Mesendoderm (in vitro differentiated cells): ENCODE results near the gene SKIL.

ENCODE experiments used
- DNase-seq: peaks from one replicate; pipeline ENCODE4 v3.0.0; 2013
- H2AK5ac ChIP-seq: 2 replicates; pipeline ENCODE4 v1.6.1; 2013; ENCODE audit warnings: low read length, inconsistent platforms
- H2BK120ac ChIP-seq: 2 replicates; pipeline ENCODE4 v1.6.1; 2013; ENCODE audit warnings: low read depth, mild to moderate bottlenecking, low read length, moderate library complexity, mixed read lengths
- H2BK15ac ChIP-seq: replicated peaks from 2 replicates; pipeline ENCODE4 v1.6.1; 2013; ENCODE audit warnings: low read depth, mild to moderate bottlenecking, moderate library complexity
- H2BK5ac ChIP-seq: 2 replicates; pipeline ENCODE4 v1.6.1; 2013; ENCODE audit warnings: low read length, inconsistent platforms
- H3K18ac ChIP-seq: 2 replicates; pipeline ENCODE4 v1.6.1; 2013; ENCODE audit warnings: mild to moderate bottlenecking, low read length, mixed read lengths
- H3K23ac ChIP-seq: one replicate; pipeline ENCODE4 v1.6.1; 2013; ENCODE audit warnings: low read length
- H3K27ac ChIP-seq: 2 replicates; pipeline ENCODE4 v1.5.1; 2013; ENCODE audit warnings: low read depth, mild to moderate bottlenecking, inconsistent platforms, low read length, moderate library complexity
- H3K27me3 ChIP-seq: 2 replicates; pipeline ENCODE4 v1.6.1; 2013; ENCODE audit warnings: low read length, control low read depth, mild to moderate bottlenecking, inconsistent platforms; ENCODE audit not compliant: insufficient read depth, poor library complexity
- H3K36me3 ChIP-seq: 2 replicates; pipeline ENCODE4 v1.6.1; 2013; ENCODE audit warnings: low read length, inconsistent platforms; ENCODE audit not compliant: control insufficient read depth, insufficient read depth
- H3K4ac ChIP-seq: one replicate; pipeline ENCODE4 v1.6.1; 2013; ENCODE audit warnings: low read depth, mild to moderate bottlenecking, low read length, moderate library complexity
- H3K4me1 ChIP-seq: 2 replicates; pipeline ENCODE4 v1.6.1; 2013; ENCODE audit warnings: low read depth, low read length, inconsistent platforms; ENCODE audit not compliant: control insufficient read depth
- H3K4me2 ChIP-seq: 2 replicates; pipeline ENCODE4 v1.6.1; 2013; ENCODE audit warnings: low read length
- H3K4me3 ChIP-seq: 2 replicates; pipeline ENCODE4 v1.5.1; 2013; ENCODE audit warnings: mild to moderate bottlenecking, low read length
- H3K56ac ChIP-seq: one replicate; pipeline ENCODE4 v1.6.1; 2013; ENCODE audit warnings: low read length
- H3K79me1 ChIP-seq: 2 replicates; pipeline ENCODE4 v1.6.1; 2013; ENCODE audit warnings: low read length, inconsistent platforms
- H3K79me2 ChIP-seq: 2 replicates; pipeline ENCODE4 v1.6.1; 2013; ENCODE audit warnings: mild to moderate bottlenecking, low read length; ENCODE audit not compliant: control insufficient read depth, insufficient read depth
- H3K9ac ChIP-seq: 2 replicates; pipeline ENCODE4 v1.6.1; 2013; ENCODE audit warnings: low read length, inconsistent platforms
- H4K5ac ChIP-seq: one replicate; pipeline ENCODE4 v1.6.1; 2013; ENCODE audit warnings: low read length
- H4K8ac ChIP-seq: one replicate; pipeline ENCODE4 v1.6.1; 2013; ENCODE audit warnings: low read depth, mild to moderate bottlenecking, control low read depth, low read length, moderate library complexity
- WGBS: extraction: QIAGEN DNeasy Blood & Tissue Kit; methylation state at CpG from one replicate; pipeline ENCODE4 v1.1.7; 2013; ENCODE audit warnings: low lambda C conversion rate, missing lambda C conversion rate; ENCODE audit not compliant: insufficient coverage; ENCODE audit errors: extremely low coverage; 5-methylcytosine and 5-hydroxymethylcytosine counted together

SKIL gene

DNA sequence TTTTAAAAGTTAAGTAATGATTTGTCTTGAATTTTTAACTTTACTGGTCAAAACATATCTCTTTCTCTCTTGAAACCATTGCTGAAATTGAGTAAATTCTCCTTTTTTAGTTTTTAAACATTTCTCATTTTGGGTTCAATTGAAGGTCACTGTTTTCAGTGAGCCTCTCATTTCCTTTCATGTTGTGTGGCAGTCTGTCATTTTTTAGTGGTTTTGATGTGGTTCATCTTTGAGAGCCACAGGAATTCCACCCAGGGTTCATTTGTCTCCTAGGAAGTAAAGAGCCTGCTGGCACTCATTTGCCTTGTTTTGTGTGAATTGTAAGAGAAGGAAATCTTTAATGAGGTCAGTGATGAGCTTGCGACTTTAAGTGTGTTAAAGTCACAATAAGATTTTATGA, 71.5 kb downstream of the SKIL start:
- Histone ChIP-seq H2BK5ac (no peak overlapping the region), H2BK15ac (no peak overlapping the region)
- 100% methylated on average over 1 of the region's 1 CpG for WGBS

DNA sequence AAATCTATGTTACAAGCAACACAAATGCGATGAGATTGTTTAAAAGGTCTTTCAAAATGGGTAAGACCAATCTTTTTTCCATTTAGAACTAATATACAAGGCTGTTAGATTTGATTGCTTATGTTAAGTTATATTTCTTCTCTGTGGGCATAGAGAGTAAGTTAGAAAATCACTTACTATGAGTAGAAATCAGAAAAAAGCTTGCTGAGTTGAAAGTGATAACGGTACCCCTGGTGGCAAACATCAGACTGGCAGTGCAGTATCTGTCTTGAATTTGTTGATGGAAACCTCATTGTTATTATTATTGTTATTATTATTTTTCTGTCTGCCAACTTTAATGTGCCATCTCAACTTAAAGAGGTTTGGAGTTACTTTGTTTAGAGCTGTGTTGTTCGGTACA, 73.5 kb downstream of the SKIL start:
- Histone ChIP-seq H3K79me2 (no peaks in the 10 kb centered on the region), H3K27ac (no peak overlapping the region), H3K36me3 (peaks cover 3% of the 10 kb centered on the region), H2BK5ac (no peak overlapping the region), H3K4me3 (no peak overlapping the region), H2AK5ac (no peak overlapping the region), H3K4ac (no peak overlapping the region), H4K8ac (no peak overlapping the region), H3K9ac (no peak overlapping the region), H3K23ac (no peak overlapping the region), H2BK15ac (no peak overlapping the region), H3K4me2 (no peak overlapping the region), H3K56ac (no peak overlapping the region), H3K18ac (no peak overlapping the region), H3K27me3 (no peaks in the 10 kb centered on the region), H4K5ac (no peak overlapping the region), H3K4me1 (no peaks in the 10 kb centered on the region), H2BK120ac (no peak overlapping the region), H3K79me1 (no peaks in the 10 kb centered on the region)
- no peak for DNase-seq
- no CpG with 5 or more reads among the region's 3 CpGs for WGBS

More for the DNA sequence above, 71.5 kb downstream of the SKIL start:
- H3K36me3 ChIP-seq: peaks cover 7% of the 10 kb centered on the region
- no peak overlapping the region for H3K9ac ChIP-seq
- no peak overlapping the region for H3K27ac ChIP-seq
- H3K4me2 ChIP-seq: no peak overlapping the region
- no peak overlapping the region for H3K18ac ChIP-seq
- H3K4me1 ChIP-seq: peaks cover 4% of the 10 kb centered on the region
- no peak overlapping the region for H3K4me3 ChIP-seq
- H3K4ac ChIP-seq: no peak overlapping the region
- no peak overlapping the region for H2BK120ac ChIP-seq
- no peaks in the 10 kb centered on the region for H3K27me3 ChIP-seq
- H3K79me1 ChIP-seq: no peaks in the 10 kb centered on the region
- H3K56ac ChIP-seq: no peak overlapping the region
- H2AK5ac ChIP-seq: no peak overlapping the region
- H4K5ac ChIP-seq: no peak overlapping the region
- DNase-seq: no peak
- H4K8ac ChIP-seq: no peak overlapping the region
- no peak overlapping the region for H3K23ac ChIP-seq
- H3K79me2 ChIP-seq: no peaks in the 10 kb centered on the region

DNA sequence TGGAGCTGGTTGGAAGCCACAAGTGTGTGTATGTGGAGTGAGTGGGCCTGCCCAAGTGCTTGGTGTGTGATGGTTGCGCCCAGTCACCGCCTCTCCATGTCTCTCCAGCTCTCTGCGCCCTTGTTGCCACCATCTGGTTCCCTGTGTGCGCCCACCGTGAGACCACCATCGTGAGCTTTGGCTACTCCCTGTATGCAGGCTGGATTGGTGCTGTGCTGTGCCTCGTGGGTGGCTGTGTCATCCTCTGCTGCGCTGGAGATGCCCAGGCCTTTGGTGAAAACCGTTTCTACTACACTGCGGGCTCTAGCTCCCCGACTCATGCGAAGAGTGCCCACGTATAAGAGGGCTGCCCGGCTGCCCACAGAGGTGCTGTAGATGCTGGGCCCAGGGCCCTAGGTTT, 74.9 kb downstream of the SKIL start:
- Histone ChIP-seq H4K8ac (no peak overlapping the region), H3K23ac (no peak overlapping the region), H2AK5ac (no peak overlapping the region), H2BK15ac (no peak overlapping the region), H2BK120ac (no peak overlapping the region), H3K56ac (no peak overlapping the region), H3K4me3 (no peak overlapping the region), H3K79me1 (no peaks in the 10 kb centered on the region), H3K9ac (no peak overlapping the region), H3K79me2 (no peaks in the 10 kb centered on the region), H3K4ac (no peak overlapping the region), H3K4me2 (no peak overlapping the region), H4K5ac (no peak overlapping the region), H3K27me3 (no peaks in the 10 kb centered on the region), H3K36me3 (peaks cover 2% of the 10 kb centered on the region), H3K4me1 (no peaks in the 10 kb centered on the region), H3K18ac (no peak overlapping the region), H3K27ac (no peak overlapping the region), H2BK5ac (no peak overlapping the region)
- no CpG with 5 or more reads among the region's 14 CpGs for WGBS
- DNase-seq: no peak

DNA sequence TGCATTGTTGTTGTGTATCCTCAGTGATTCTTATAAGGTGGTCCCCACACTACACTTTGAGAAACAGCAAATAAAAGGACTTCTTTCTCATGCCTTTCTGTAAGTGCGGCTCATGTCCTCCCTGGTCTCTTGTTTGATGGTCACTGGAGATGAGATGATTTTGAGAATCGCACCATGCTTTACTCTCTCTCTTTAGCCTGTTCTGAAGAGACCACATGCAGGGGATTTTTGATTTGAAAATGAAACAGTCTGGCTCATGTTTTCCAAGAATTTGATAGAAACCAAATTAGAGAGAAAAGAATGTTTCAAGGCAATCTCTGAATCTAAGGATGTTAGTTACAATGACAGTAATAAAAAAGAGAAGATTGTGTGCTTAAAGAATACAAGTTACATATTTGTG, 79.2 kb downstream of the SKIL start:
- no peak overlapping the region for H3K4me2 ChIP-seq
- no peak overlapping the region for H2BK15ac ChIP-seq
- no peaks in the 10 kb centered on the region for H3K79me2 ChIP-seq
- no peak overlapping the region for H3K56ac ChIP-seq
- no peak overlapping the region for H2BK5ac ChIP-seq
- no peak overlapping the region for H3K27ac ChIP-seq
- no peak overlapping the region for H3K18ac ChIP-seq
- WGBS: no CpG with 5 or more reads among the region's 2 CpGs
- no peak overlapping the region for H3K23ac ChIP-seq
- no peak overlapping the region for H4K5ac ChIP-seq
- H3K4ac ChIP-seq: no peak overlapping the region
- peaks cover 2% of the 10 kb centered on the region for H3K36me3 ChIP-seq
- no peaks in the 10 kb centered on the region for H3K79me1 ChIP-seq
- H2BK120ac ChIP-seq: no peak overlapping the region
- no peak overlapping the region for H3K4me3 ChIP-seq
- H3K9ac ChIP-seq: no peak overlapping the region
- H3K27me3 ChIP-seq: no peaks in the 10 kb centered on the region
- H4K8ac ChIP-seq: no peak overlapping the region
- DNase-seq: no peak
- H3K4me1 ChIP-seq: no peaks in the 10 kb centered on the region
- no peak overlapping the region for H2AK5ac ChIP-seq

DNA sequence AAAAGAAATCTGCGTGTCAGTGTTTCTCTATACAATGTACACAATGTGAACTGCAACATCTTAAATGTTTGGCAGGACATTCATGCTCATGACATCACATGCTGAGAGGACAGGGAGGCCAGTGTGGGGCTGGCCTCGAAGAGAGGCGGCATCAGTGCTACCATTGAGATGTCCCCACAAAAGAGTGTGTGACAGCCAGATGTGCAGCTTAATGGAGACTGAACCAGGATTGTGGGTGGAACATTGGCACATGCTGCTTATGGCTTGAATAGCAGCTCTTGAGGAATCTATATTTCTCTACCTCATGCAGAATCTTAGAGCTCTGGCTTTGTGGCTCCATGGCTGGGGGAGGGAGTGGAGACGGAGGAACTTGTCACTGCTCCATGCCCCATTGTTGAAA, 79.7 kb downstream of the SKIL start:
- DNase-seq: no peak
- Histone ChIP-seq H3K56ac (no peak overlapping the region), H4K8ac (no peak overlapping the region), H3K4me2 (no peak overlapping the region), H3K9ac (no peak overlapping the region), H2BK15ac (no peak overlapping the region), H3K79me1 (no peaks in the 10 kb centered on the region), H3K27ac (no peak overlapping the region), H3K79me2 (no peaks in the 10 kb centered on the region), H3K36me3 (peaks cover 2% of the 10 kb centered on the region), H2AK5ac (no peak overlapping the region), H3K4me3 (no peak overlapping the region), H3K27me3 (no peaks in the 10 kb centered on the region), H3K4me1 (no peaks in the 10 kb centered on the region), H3K4ac (no peak overlapping the region), H3K18ac (no peak overlapping the region), H2BK5ac (no peak overlapping the region), H2BK120ac (no peak overlapping the region), H3K23ac (no peak overlapping the region), H4K5ac (no peak overlapping the region)
- WGBS: no CpG with 5 or more reads among the region's 4 CpGs

DNA sequence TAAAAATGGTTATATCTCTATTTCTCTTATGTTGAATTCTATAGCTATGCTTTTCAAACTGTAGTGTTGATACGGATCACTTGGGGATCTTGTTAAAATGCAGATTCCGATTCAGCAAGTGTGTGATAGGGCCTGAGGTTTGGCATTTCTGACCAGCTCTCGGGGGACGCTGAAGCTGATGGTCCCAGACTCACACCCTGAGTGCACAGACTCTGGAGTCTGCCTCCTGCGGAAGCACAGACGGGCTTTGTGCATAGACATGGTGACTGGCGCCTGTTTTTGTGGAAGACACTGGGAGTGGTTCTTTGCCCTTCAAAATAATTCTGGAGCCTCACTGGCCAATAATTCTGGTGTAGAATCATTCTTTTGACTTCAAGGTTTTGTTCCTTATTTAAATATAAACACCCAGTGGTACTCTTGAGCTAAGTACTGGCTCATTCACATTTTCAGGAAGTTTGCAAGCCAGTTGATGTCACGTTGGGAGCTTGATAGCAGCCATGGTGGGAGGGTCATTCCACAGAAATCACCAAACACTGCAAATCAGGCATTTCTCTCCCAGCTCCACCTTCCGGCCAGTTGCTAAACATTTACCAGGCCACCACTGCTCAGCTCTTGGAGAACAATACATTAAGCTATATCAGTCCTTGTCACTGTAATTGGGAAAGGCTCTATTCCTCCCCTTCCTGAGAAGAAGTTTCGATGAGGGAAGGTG, 80.3 kb downstream of the SKIL start:
- Histone ChIP-seq H2BK120ac (no peak overlapping the region), H3K4me1 (no peaks in the 10 kb centered on the region), H3K9ac (no peak overlapping the region), H3K79me1 (no peaks in the 10 kb centered on the region), H3K27me3 (no peaks in the 10 kb centered on the region), H3K79me2 (no peaks in the 10 kb centered on the region), H2BK15ac (no peak overlapping the region), H3K4ac (no peak overlapping the region), H3K27ac (no peak overlapping the region), H3K23ac (no peak overlapping the region), H2BK5ac (no peak overlapping the region), H3K36me3 (no peaks in the 10 kb centered on the region), H2AK5ac (no peak overlapping the region), H4K5ac (no peak overlapping the region), H3K56ac (no peak overlapping the region), H3K4me3 (no peak overlapping the region), H3K4me2 (no peak overlapping the region), H4K8ac (no peak overlapping the region), H3K18ac (no peak overlapping the region)
- no CpG with 5 or more reads among the region's 10 CpGs for WGBS
- DNase-seq: peak; percentile 60
